CD14-positive monocyte (primary cell): ENCODE measurements around the gene EPB41. TPM values are rescaled to one million over a fixed set of nuclear protein-coding genes. Genes with fewer than 3 reads are reported as not detected.

Experiments used
- DNase-seq, 3 donors: peaks; one replicate each; pipeline ENCODE4 v3.0.0-alpha.2; 2011 to 2022
- H2AFZ ChIP-seq: 2 replicates; pipeline ENCODE4 v1.6.0; 2012; ENCODE audit warnings: mild to moderate bottlenecking, low read depth, low read length, inconsistent platforms; ENCODE audit not compliant: insufficient read depth, poor library complexity, severe bottlenecking
- H3K27ac ChIP-seq, 2 donors: 1 replicate in 1 of 2; 2 replicates in 1 of 2; pipeline ENCODE4 v1.5.1; 2012 to 2013; ENCODE audit warnings: low read length in 2 of 2, control low read depth in 1 of 2, inconsistent platforms in 1 of 2, low read depth in 1 of 2, mild to moderate bottlenecking in 1 of 2
- H3K27me3 ChIP-seq, 2 donors: one replicate each; pipeline versions ENCODE4 v1.6.0 to v1.6.1; 2011 to 2013; ENCODE audit warnings: low read length in 2 of 2; ENCODE audit not compliant: control insufficient read depth in 2 of 2, insufficient read depth in 2 of 2
- H3K36me3 ChIP-seq, 2 donors: replicated peaks in 1 of 2; 1 replicate in 1 of 2; 2 replicates in 1 of 2; pipeline versions ENCODE4 v1.5.1 to v1.6.1; 2012 to 2013; ENCODE audit warnings: low read length in 2 of 2, control low read depth in 1 of 2, inconsistent platforms in 1 of 2, mild to moderate bottlenecking in 1 of 2; ENCODE audit not compliant: insufficient read depth in 2 of 2, control insufficient read depth in 1 of 2
- H3K4me1 ChIP-seq, 2 donors: 1 replicate in 1 of 2; 2 replicates in 1 of 2; pipeline versions ENCODE4 v1.5.1 to v1.6.1; 2012 to 2013; ENCODE audit warnings: low read length in 2 of 2, control low read depth in 1 of 2, inconsistent platforms in 1 of 2, mild to moderate bottlenecking in 1 of 2, moderate library complexity in 1 of 2; ENCODE audit not compliant: insufficient read depth in 2 of 2, control insufficient read depth in 1 of 2
- H3K4me2 ChIP-seq: replicated peaks from 2 replicates; pipeline ENCODE3; 2012; ENCODE audit warnings: low read length, moderate library complexity, mild to moderate bottlenecking; ENCODE audit not compliant: poor library complexity, severe bottlenecking; ENCODE audit errors: extremely low read depth
- H3K4me3 ChIP-seq, 3 experiments: fragments of 200-600 bp in 1 of 3; sonication (generic) in 1 of 3; replicated peaks in 1 of 3; 1 replicate in 2 of 3; 2 replicates in 1 of 3; pipeline ENCODE4 v1.5.1; 2011 to 2013; ENCODE audit warnings: low read length in 3 of 3, mild to moderate bottlenecking in 3 of 3, control low read depth in 2 of 3, low read depth in 2 of 3, inconsistent platforms in 1 of 3, moderate library complexity in 1 of 3
- H3K79me2 ChIP-seq: 2 replicates; pipeline ENCODE4 v1.6.0; 2012; ENCODE audit warnings: mild to moderate bottlenecking, control low read depth, inconsistent platforms, low read length, moderate library complexity; ENCODE audit not compliant: insufficient read depth
- H3K9ac ChIP-seq: 2 replicates; pipeline ENCODE4 v1.6.0; 2017; ENCODE audit warnings: low read length, mild to moderate bottlenecking; ENCODE audit not compliant: insufficient read depth, poor library complexity, severe bottlenecking
- H3K9me3 ChIP-seq, 2 donors: replicated peaks in 1 of 2; 1 replicate in 1 of 2; 2 replicates in 1 of 2; pipeline versions ENCODE4 v1.5.1 to v1.6.1; 2012 to 2013; ENCODE audit warnings: low read length in 2 of 2, control low read depth in 1 of 2; ENCODE audit not compliant: control insufficient read depth in 1 of 2, insufficient read depth in 1 of 2
- H4K20me1 ChIP-seq: 2 replicates; pipeline ENCODE4 v1.6.0; 2012; ENCODE audit warnings: mild to moderate bottlenecking, low read length, control low read depth, moderate library complexity; ENCODE audit not compliant: insufficient read depth
- H3K27ac Mint-ChIP-seq, 7 donors: one replicate each; pipeline ENCODE4 v1.8.0; 2020; ENCODE audit warnings: mild to moderate bottlenecking in 7 of 7, mixed read lengths in 7 of 7, moderate library complexity in 6 of 7, inconsistent platforms in 2 of 7
- H3K27me3 Mint-ChIP-seq, 3 donors: one replicate each; pipeline ENCODE4 v1.8.0; 2021 to 2022; ENCODE audit warnings: low read depth in 3 of 3, mild to moderate bottlenecking in 3 of 3, mixed read lengths in 3 of 3, moderate library complexity in 3 of 3, inconsistent platforms in 1 of 3
- H3K36me3 Mint-ChIP-seq, 2 donors: one replicate each; pipeline ENCODE4 v1.8.0; 2020; ENCODE audit warnings: mixed read lengths in 2 of 2, inconsistent platforms in 1 of 2, mild to moderate bottlenecking in 1 of 2
- H3K4me1 Mint-ChIP-seq: one replicate; pipeline ENCODE4 v1.8.0; 2020; ENCODE audit warnings: mild to moderate bottlenecking, mixed read lengths
- H3K4me3 Mint-ChIP-seq, 2 donors: one replicate each; pipeline ENCODE4 v1.8.0; 2020; ENCODE audit warnings: mild to moderate bottlenecking in 2 of 2, mixed read lengths in 2 of 2, moderate library complexity in 1 of 2
- H3K9me3 Mint-ChIP-seq, 7 donors: one replicate each; pipeline ENCODE4 v1.8.0; 2020 to 2022; ENCODE audit warnings: mixed read lengths in 7 of 7, mild to moderate bottlenecking in 6 of 7, moderate library complexity in 6 of 7, inconsistent platforms in 2 of 7
- CTCF ChIP-seq: fragments of 200-600 bp; IDR thresholded peaks from one replicate; pipeline ENCODE4 v1.8.0; 2022; ENCODE audit warnings: antibody characterized with exemption, mild to moderate bottlenecking
- WGBS: methylation state at CpG from one replicate; pipeline ENCODE4 v1.1.5; 2013; ENCODE audit warnings: missing lambda C conversion rate; ENCODE audit not compliant: insufficient coverage; 5-methylcytosine and 5-hydroxymethylcytosine counted together
- intact Hi-C, 2 donors: fragments of 100-400 bp; cut with micrococcal nuclease; formaldehyde crosslinking; loops; one replicate each; pipeline versions ENCODE4 v1.15.0 to v1.15.1; 2023
- polyA plus RNA-seq, 3 donors: library from polyadenylated mRNA; depleted of rRNA in 1 of 3; unstranded in 2 of 3; stranded (reverse) in 1 of 3; fragments of 300-500 nt in 2 of 3; fragments of >200 nt in 1 of 3; fragmentation: Illumina TruSeq in 2 of 3; gene quantifications; 1 replicate in 2 of 3; 2 replicates in 1 of 3; pipeline ENCODE4 v1.2.3, GENCODE V29; 2012 to 2021

The EPB41 gene
- polyA plus RNA-seq, 3 donors: 11.3 to 19.4 (median 18.9) TPM

- H3K27me3 ChIP-seq: peaks cover 32 to 63% of the 10 kb centered on the region in 2 donors
- peak in 1 of 3 donors; percentile 10 for DNase-seq
- Mint-ChIP-seq H3K27ac (no peak overlapping the region), H3K4me1 (peaks cover 10% of the 10 kb centered on the region), H3K27me3 (peaks cover 61 to 92% (median 70%) of the 10 kb centered on the region in 3 donors), H3K9me3 (peaks cover 0 to 15% (median 3%) of the 10 kb centered on the region in 7 donors), H3K36me3 (peaks cover 10 to 12% of the 10 kb centered on the region in 2 donors), H3K4me3 (peak overlapping the region; percentile 64 to 81)
- H3K9me3 ChIP-seq: peaks cover 0 to 12% of the 10 kb centered on the region in 2 donors
- 6% methylated on average over 85 of the region's 85 CpGs for WGBS
- no peak overlapping the region for H3K27ac ChIP-seq
- intact Hi-C loops: no loop called here
- TF ChIP-seq CTCF: no peak
- H3K4me3 ChIP-seq: peak overlapping the region; percentile 4 to 70 (median 21)
- H3K79me2 ChIP-seq: no peaks in the 10 kb centered on the region
- H3K9ac ChIP-seq: peak overlapping the region; percentile 32
- H4K20me1 ChIP-seq: peaks cover 6% of the 10 kb centered on the region
- no peaks in the 10 kb centered on the region for H3K36me3 ChIP-seq
- H2AFZ ChIP-seq: peak overlapping the region; percentile 70
- peak overlapping the region; percentile 80 for H3K4me2 ChIP-seq
- peaks cover 20 to 35% of the 10 kb centered on the region in 2 donors for H3K4me1 ChIP-seq
Measured at GRCh38 chr1:29124366-29125236, 210.2 kb downstream of the EPB41 start.

GRCh38 chr1:29125237-29125641, 210.9 kb downstream of the EPB41 start:
- Histone ChIP-seq H3K36me3 (no peaks in the 10 kb centered on the region), H3K27me3 (peaks cover 32 to 62% of the 10 kb centered on the region in 2 donors), H3K9me3 (peaks cover 0 to 10% of the 10 kb centered on the region in 2 donors), H3K4me1 (peaks cover 20 to 35% of the 10 kb centered on the region in 2 donors), H3K4me2 (peak overlapping the region; percentile 80), H4K20me1 (peaks cover 6% of the 10 kb centered on the region), H3K4me3 (peak overlapping the region in 1 of 3 experiments; percentile 70), H2AFZ (no peak overlapping the region), H3K9ac (no peak overlapping the region), H3K27ac (no peak overlapping the region), H3K79me2 (no peaks in the 10 kb centered on the region)
- H3K4me3 Mint-ChIP-seq: peak overlapping the region; percentile 40 to 65
- peaks cover 3 to 6% of the 10 kb centered on the region in 2 donors for H3K36me3 Mint-ChIP-seq
- H3K27me3 Mint-ChIP-seq: peaks cover 55 to 93% (median 65%) of the 10 kb centered on the region in 3 donors
- DNase-seq: no peak
- H3K9me3 Mint-ChIP-seq: peaks cover 0 to 15% (median 4%) of the 10 kb centered on the region in 7 donors
- peaks cover 10% of the 10 kb centered on the region for H3K4me1 Mint-ChIP-seq
- TF ChIP-seq CTCF: no peak
- intact Hi-C loops: no loop called here
- WGBS: 81% methylated on average over 14 of the region's 14 CpGs
- no peak overlapping the region for H3K27ac Mint-ChIP-seq
